SK-MEL-5 (cell line): ENCODE data around the gene VWA3B. TPM values are rescaled to one million over a fixed set of nuclear protein-coding genes. Genes with fewer than 3 reads are reported as not detected.
A peak's percentile ranks its signal among the peaks of the same experiment; 100 is the strongest.

Experiments used
- DNase-seq: peaks from one replicate; pipeline ENCODE4 v3.0.0-alpha.2; 2016; ENCODE audit warnings: low read depth, low spot score
- in situ Hi-C: cut with HindIII; loops from 2 replicates; pipeline ENCODE4 v1.10.0; 2016; ENCODE audit warnings: low sequenced_read_pairs, high pct_unique_total_duplicates, low pct_unique_long_range_greater_than_20kb
- total RNA-seq: library from RNA; depleted of rRNA; stranded (reverse); fragments of >200 nt; shearing (Covaris generic); gene quantifications from 2 replicates; pipeline ENCODE4 v1.2.3, GENCODE V29; 2014

The VWA3B gene
- total RNA-seq, 1 experiment from 2014 or later, result not detected

- in situ Hi-C loops, result no loop called here
- peak; percentile 7 for DNase-seq
These were observed 101.5 kb downstream of the VWA3B start for GRCh38 chr2:98188351-98189046.

GRCh38 chr2:98191883-98192282 lies 104.9 kb downstream of the VWA3B start:
- in situ Hi-C loops, result no loop called here
- DNase-seq, result no peak

- no peak for DNase-seq
- in situ Hi-C loops, result no loop called here
These were observed 114.6 kb downstream of the VWA3B start for GRCh38 chr2:98201576-98201975.

- no peak for DNase-seq
- in situ Hi-C loops, result no loop called here
These were observed 118.9 kb downstream of the VWA3B start for GRCh38 chr2:98205889-98206288.

- in situ Hi-C loops, result no loop called here
- DNase-seq, result no peak
These were observed 125.4 kb downstream of the VWA3B start for GRCh38 chr2:98212092-98213000.

- DNase-seq, result no peak
These were observed 129.6 kb downstream of the VWA3B start for GRCh38 chr2:98216616-98217015.

GRCh38 chr2:98219152-98219551 lies 132.2 kb downstream of the VWA3B start:
- in situ Hi-C loops, result no loop called here
- DNase-seq, result no peak

More at GRCh38 chr2:98216616-98217015, 129.6 kb downstream of the VWA3B start:
- in situ Hi-C loops, result no loop called here

GRCh38 chr2:98233941-98234340 lies 147.0 kb downstream of the VWA3B start:
- DNase-seq, result no peak

GRCh38 chr2:98234776-98235175 lies 147.8 kb downstream of the VWA3B start:
- in situ Hi-C loops, result no loop called here
- peak; percentile 10 for DNase-seq

More at GRCh38 chr2:98233941-98234340, 147.0 kb downstream of the VWA3B start:
- in situ Hi-C loops, result no loop called here

- in situ Hi-C loops, result no loop called here
- no peak for DNase-seq
These were observed 150.0 kb downstream of the VWA3B start for GRCh38 chr2:98236935-98237334.

- DNase-seq, result no peak
- in situ Hi-C loops, result no loop called here
These were observed 153.9 kb downstream of the VWA3B start for GRCh38 chr2:98240786-98241398.

- no peak for DNase-seq
- in situ Hi-C loops, result no loop called here
These were observed 154.6 kb downstream of the VWA3B start for GRCh38 chr2:98241592-98241991.

GRCh38 chr2:98242003-98242402 lies 155.0 kb downstream of the VWA3B start:
- in situ Hi-C loops, result no loop called here
- no peak for DNase-seq

- in situ Hi-C loops, result no loop called here
- no peak for DNase-seq
These were observed 158.5 kb downstream of the VWA3B start for GRCh38 chr2:98245491-98245890.

GRCh38 chr2:98247383-98247782 lies 160.4 kb downstream of the VWA3B start:
- in situ Hi-C loops, result no loop called here
- DNase-seq, result no peak

- no peak for DNase-seq
- in situ Hi-C loops, result no loop called here
These were observed 165.2 kb downstream of the VWA3B start for GRCh38 chr2:98252038-98252773.

GRCh38 chr2:98253461-98254070 lies 166.6 kb downstream of the VWA3B start:
- in situ Hi-C loops, result no loop called here
- DNase-seq, result no peak
